SIG-M5 treated with dmso at 0.1 percent for 504 hours (cell line): ENCODE results near the gene BSDC1.
A peak's percentile ranks its signal among the peaks of the same experiment; 100 is the strongest.
"Not testable (repeated sequence)": the region's sequence is repeated elsewhere in the genome, so short reads cannot be mapped to it uniquely, and the experiment has no call there.

Experiments used
- DNase-seq: peaks from one replicate; lab custom pipeline; 2025; ENCODE audit not compliant: unreplicated experiment; lab: John Stamatoyannopoulos, UW

BSDC1 gene

GRCh38 chr1:32361308-32361673, 33.0 kb downstream of the BSDC1 start:
- DNase-seq = no peak

DNA sequence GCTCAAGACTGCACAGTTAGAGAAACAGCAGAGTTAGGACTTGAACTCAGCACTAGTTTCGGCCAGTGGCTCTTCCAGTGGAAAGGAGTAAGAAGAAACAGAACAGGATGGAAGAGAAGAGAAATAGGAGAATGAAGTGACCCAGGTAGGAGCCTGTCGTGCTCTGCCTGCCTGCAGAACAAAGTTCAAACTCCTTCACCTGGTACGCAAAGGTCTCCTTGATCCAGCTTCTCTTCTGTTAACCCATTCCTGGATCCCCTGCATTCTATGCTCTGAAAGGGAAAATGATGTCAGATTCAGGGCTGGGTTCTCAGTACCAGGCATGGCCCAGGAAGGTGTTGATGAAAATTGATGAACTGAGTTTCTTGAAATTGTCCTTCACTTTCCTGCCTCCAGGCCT, 35.8 kb downstream of the BSDC1 start:
- DNase-seq = no peak

DNA sequence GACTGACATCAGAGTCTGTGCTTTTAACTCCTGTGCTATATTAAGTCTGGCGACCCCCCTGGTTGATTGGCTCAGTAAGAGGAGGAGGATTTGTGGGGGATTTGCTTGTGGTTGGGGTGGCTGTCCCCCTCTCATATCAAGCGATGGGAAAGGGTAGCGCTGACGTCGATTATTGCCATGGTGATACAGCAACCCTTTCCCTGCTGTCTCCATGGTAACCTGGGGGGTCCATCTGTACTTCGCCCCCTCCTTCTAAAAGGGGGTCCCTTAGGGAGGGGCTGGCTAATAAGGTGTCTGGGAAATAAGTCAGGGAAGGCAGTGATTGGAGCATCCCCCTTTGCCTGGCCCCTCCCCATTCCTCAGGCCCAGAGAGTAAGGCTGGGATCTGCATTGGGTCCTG, 36.6 kb downstream of the BSDC1 start:
- no peak for DNase-seq

DNA sequence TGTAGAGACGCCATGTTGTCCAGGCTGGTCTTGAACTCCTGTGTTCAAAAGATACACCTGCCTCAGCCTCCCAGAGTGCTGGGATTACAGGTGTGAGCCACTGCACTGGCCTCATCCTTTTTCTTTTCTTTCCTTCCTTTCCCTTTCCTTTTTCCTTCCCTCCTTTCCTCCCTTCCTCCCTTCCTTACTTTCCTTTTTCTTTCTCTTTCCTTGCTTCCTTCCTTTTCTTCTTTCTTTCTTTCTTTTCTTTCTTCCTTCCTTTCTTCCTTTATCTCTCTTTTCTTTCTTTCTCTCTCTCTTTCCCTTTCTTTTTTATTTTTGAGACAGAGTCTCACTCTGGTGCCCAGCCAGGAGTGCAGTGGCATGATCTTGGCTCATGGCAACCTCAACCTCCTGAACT, 37.8 kb downstream of the BSDC1 start:
- no peak for DNase-seq

GRCh38 chr1:32355778-32356177, 38.5 kb downstream of the BSDC1 start:
- DNase-seq = not testable (repeated sequence)

DNA sequence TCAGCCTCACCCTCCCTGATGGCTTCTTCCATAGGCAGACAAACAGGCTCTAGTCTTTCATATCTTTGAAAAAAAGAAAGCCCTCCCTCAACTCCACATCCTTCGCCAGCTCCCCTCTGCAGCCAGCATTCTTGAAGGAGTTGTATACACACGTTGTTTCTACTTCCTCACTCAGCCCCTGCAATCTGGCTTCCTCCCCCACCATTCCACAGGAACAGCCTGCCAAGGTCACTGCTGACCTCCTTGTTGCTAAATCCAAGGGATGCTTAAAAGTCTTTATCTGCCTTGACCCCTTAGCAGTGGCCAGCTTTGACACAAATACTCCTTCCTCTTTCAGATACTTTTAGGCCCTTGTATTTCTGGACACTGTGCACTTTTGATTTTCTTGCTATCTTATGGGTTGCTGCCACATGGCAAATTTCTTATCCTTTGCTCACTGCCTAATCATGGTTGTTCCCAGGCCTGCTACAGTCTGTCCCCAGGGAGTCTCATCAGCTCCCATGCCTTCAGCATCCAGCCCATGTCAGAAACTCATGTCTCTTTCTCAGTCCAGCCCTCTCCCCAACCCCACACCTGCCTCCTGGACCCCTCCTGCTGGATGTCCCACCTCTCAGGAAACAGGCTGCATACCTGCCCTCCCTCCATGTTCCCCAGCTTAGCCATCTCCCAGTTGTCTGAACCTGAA, 40.2 kb downstream of the BSDC1 start:
- no peak for DNase-seq

DNA sequence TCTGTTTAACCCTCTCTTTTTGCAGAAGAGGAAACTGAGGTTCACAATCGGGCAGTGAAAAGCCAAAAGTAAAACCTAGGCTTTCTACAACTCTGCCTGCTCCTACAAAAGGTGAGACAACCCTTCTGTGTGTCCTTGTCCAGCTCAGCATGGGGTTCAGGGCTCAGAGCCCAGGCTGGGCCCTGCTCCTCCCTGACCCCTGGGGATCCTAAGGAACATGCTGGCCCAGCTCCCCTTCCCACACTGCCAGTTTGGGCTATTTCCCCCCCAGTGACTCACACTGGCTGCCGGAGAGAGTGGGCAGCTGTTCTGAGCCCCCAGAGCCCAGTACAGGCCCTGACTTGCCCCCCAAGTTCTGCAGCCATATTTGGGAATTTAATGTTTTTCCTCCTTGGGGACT, 40.8 kb downstream of the BSDC1 start:
- no peak for DNase-seq

- DNase-seq = no peak
Measured at GRCh38 chr1:32352831-32353383, 41.3 kb downstream of the BSDC1 start.

DNA sequence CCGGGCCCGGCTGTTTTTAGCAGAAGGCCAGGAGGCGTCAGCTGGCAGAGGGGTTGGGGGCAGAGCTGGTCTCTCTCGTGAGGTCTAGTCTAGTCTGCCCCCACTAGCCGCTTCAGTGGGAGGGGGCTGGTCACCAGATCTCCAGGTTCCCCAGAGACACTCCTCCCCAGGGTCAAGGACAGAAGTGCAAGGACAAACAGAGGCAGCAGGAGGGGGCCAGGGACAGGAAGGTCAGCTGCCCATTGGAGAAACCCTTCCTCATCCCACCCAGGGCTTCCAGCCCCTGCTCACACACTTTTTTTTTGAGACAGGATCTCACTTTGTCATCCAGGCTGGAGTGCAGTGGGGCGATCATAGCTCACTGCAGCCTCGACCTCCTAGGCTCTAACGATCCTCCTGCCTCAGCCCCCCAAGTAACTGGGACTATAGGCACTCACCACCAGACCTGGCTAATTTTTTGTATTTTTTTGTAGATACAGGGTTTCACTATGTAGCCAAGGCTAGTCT, 41.9 kb downstream of the BSDC1 start:
- no peak for DNase-seq

DNA sequence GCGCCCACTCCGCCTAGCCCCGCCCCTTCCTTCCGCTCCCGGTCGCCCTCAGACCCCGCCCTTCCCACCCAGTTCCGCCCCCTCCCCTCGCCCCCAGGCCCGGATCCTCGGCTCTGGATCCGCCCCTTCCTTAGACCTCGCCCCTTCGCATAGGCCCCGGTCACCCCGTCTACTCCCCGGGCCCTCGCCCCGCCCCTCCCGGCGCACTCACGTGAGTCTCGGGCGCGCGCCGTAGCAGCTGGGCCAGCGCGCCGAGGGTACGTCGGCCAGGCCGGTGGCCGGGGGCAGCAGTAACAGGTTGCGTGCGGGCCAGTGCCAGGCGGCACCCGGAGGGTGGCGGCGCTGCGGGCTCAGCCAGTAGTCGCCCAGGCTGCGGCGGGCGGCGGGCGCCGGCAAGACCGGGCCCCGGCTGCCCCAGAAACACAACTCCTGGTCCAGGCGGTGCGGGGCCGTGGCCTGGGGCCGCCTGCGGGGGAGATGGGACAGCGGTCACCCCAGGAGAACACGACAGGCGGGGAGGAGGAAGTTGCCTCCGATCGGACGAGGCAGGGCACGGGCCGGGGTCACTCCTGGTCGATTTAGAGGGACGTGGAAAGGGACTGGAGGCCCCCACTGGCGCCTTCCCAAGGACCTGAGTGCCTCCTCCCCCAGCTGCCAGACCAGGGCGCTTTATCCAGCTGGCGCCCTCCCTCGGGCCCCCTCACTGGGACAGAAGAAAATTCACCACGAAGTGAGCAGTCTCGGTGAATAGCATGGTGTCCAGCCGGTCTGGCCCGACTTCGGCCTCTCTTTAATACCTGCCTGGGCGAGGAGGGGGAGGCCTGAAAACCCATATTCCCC, 42.6 kb downstream of the BSDC1 start:
- DNase-seq = peak; percentile 85

DNA sequence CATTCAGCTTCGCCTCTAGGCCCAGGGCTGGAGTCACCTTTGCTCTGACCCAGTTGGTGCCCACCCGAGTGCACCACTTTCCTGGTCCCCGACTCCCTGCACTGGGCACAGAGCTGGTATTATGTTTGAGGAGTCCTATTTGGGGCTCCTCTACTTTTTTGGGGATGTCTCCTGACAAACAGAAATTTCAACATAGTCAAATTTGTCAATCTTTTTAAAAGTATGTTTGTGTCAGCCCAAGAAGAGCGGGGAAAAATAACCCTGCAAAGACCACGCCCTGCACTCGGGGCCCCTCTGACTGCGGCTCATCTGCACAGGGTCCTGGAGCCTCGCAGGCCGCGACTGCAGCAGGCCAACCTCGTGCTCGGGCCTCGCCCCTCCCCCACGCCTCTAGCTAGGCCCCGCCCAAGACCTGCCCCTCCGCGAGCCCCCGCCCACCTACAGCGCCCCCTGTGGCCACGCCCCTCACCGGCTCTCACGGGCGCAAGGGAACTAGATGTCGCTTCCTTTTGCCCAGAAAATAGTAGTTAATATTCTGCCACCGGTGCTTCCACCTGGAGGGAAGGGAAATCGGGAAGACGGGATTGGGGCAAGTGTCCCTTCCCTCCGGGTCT, 43.3 kb downstream of the BSDC1 start:
- peak; percentile 69 for DNase-seq

DNA sequence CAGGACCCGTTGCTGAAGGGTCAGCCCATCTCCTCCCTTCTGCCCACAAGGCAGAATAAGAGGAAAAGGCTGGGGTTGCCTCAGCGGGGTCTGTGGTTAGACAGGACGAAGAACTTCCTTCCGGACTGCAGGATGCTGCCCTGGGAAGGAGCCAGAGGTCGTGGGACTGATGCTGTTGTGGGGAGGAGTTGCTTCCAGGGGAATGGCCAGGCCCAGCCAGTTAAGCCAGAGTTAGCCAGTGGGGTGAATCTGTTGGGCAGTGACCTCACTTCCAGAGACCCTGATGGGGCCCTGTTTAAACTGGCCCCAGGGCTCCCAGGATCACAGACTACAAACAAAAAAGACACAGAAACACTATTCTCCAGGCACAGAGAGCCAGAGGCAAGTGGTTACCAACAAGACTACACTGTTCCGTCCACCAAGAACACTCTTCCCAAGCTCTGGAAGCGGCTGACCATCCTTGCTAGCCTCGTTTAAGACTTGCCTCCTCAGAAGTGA, 45.0 kb downstream of the BSDC1 start:
- DNase-seq = no peak

DNA sequence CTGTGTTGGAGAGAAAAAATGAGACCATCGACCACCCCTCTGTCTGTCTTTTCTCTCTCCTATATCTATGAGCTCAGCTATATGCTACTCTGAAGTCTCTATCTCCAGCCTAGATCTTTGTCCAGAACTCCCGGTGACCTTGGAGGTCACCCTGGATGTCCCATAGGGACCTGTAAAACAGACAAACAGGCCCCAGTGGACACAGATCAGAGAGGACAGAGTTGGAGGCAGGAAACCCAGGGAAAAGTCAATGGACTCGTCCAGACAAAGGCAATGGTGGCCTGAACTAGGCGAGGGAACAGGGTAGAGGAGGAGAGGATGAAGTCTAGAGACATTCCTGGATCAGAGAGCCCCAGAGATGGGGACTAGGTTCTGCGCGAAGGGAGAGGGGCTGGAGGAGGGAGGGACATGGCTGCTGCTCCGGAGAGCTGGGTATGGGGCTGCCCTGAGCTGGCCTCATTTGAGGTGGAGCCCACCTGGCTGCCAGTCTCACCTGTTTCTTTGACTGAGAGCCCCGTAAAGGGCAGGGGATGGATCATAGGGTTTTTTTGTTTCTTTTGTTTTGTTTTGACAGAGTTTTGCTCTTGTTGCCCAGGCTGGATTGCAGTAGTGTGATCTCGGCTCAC, 47.6 kb downstream of the BSDC1 start:
- DNase-seq = no peak

- DNase-seq = no peak
Measured at GRCh38 chr1:32345289-32345827, 48.9 kb downstream of the BSDC1 start.

DNA sequence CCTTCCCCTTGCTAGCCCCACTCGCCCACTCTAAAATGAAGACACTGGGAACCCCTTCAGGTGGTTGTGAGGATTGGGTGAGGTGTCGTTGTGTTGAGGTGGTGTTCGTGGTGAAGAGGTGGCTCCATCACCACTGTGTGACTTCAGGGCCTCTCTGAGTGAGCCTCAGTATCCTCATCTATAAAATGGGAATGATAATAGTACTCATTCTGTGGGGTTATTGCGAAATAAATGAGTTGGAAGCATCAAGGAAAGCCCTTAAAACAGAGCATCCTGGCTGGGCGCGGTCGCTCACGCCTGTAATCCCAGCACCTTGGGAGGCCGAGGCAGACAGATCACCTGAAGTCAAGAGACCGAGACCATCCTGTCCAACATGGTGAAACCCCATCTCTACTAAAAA, 51.5 kb downstream of the BSDC1 start:
- DNase-seq = no peak

GRCh38 chr1:32341971-32342370, 52.3 kb downstream of the BSDC1 start:
- DNase-seq = no peak

DNA sequence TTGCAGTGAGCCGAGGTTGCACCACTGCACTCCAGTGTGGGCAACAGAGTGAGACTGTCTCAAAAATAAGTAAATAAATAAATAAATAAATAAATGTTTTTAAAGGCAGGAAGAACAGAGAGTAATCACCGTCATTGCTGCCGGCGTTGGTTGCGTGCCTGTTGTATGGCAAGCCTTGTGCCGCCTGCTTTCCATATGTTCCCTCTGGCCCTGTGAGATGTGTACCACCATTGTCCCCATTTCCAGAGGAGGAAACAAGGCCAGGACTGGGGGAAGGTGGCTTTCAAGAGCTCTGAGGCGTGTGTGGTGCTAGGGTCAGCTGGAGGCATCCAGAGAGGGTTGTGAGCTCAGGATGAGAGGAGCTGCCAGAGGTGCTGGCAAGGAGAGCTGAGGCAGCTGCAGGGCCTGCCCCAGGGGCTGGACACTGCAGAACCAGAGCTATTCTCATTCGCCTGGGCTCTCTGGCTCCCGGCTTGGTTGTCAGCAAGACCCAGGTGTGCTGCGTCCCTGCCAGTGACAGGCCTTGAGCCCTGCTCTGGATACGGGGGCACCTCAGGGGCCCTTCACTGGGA, 53.0 kb downstream of the BSDC1 start:
- DNase-seq = no peak

- DNase-seq = peak; percentile 88
Measured at GRCh38 chr1:32339363-32339978, 54.8 kb downstream of the BSDC1 start.

- DNase-seq = no peak
Measured at GRCh38 chr1:32338637-32339145, 55.5 kb downstream of the BSDC1 start.
